Measurements from ENCODE around the gene DYSF. TPM values are rescaled to one million over a fixed set of nuclear protein-coding genes. Genes with fewer than 3 reads are reported as not detected.

DYSF gene
- total RNA-seq, 1 experiment from 2014 or later, result 3.7 TPM

DNA sequence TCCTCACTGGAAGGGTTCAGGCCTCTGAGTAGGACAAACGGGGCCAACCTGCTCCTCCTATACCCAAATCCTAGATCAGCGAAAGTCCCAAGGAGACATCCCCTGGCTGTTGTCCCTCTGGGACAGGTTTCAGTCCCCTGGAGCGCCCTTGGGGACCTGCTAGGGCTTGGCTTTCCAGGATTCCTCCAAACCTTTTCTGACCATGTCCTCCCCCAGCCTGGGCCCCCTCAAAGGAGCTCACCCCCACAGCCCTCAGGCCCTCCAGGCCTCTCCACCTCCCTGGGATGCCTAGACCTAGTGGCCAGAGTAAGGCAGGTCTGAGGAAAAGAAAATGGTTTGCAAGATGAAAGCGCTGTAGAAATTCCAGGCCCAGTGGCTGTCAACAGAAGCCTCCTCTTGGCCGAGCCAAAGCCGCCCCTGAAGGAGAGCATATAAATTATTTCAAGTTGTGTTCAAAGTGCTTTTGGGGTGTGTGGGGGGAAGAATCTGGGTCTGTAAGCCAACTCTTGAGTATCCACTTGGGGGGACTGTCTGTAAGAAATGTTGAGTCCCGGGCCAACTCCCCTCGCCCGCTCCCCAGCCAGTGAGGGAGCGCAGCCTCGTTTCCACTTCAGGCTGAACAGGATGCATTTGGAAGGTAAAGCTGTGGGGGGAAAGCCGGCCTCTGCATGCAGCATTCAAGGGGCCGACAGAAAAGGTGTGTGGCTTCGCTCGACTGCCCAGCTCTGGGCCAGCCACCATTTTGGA is 158.6 kb downstream of the DYSF start:
- DNase-seq (ENCODE audit: low read depth), result no peak

DNA sequence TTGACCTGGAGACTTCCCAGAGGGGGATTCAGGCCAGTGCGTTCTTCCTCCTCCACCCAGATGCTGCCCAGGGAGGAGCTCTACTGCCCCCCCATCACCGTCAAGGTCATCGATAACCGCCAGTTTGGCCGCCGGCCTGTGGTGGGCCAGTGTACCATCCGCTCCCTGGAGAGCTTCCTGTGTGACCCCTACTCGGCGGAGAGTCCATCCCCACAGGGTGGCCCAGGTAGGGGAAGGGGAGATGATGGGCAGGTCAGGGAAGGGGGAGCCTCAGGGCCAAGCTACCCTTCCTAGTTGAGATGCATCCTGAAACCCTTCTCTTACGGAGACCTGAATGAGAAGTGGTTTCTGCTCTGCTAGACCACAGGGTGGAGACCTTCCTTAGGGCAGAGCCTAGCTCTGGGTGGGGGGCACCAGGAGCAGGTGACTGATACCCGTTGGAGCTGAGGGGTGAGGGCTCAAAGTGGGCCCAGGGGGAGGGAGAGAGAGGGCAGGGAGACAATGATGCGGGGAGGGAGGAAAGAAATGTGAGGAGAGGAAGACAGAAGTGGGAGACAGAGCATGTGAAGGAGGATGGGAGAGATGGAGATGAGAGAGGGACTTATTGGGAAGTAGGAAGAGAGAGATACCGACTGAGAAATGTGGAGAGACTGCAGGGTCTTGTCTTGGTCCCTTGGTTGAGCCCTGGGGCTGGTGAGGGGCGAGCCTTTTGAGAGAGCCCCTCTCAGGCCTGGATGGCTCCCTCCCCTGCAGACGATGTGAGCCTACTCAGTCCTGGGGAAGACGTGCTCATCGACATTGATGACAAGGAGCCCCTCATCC is 159.4 kb downstream of the DYSF start:
- no peak for DNase-seq (ENCODE audit: low read depth)

DNA sequence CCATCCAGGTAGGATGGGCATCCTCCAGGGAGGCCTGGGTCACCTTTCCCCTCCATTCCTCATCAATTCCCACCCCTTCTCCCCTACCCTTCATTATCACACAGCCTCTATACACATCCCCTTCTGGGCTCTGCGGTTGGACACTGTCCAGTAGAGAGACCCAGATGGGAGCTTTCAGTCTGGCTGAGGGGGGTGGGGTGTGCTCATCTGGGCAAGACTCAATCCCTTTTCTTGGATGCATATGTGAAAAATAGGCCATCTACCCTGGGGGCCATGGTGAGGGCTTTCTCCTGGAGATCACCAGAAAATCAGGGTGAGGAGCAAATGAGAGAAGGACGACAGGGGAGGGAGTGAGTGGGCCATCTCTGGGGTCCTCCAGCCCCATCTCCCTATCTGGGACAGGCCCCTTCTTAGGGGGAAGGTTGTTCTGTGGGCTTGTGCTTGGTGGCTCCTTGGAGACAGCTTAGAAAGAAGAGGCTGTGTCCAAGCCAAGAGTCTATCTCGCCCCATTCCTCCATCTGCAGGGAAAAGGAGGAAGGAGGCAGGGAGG is 160.1 kb downstream of the DYSF start:
- DNase-seq (ENCODE audit: low read depth), result no peak

DNA sequence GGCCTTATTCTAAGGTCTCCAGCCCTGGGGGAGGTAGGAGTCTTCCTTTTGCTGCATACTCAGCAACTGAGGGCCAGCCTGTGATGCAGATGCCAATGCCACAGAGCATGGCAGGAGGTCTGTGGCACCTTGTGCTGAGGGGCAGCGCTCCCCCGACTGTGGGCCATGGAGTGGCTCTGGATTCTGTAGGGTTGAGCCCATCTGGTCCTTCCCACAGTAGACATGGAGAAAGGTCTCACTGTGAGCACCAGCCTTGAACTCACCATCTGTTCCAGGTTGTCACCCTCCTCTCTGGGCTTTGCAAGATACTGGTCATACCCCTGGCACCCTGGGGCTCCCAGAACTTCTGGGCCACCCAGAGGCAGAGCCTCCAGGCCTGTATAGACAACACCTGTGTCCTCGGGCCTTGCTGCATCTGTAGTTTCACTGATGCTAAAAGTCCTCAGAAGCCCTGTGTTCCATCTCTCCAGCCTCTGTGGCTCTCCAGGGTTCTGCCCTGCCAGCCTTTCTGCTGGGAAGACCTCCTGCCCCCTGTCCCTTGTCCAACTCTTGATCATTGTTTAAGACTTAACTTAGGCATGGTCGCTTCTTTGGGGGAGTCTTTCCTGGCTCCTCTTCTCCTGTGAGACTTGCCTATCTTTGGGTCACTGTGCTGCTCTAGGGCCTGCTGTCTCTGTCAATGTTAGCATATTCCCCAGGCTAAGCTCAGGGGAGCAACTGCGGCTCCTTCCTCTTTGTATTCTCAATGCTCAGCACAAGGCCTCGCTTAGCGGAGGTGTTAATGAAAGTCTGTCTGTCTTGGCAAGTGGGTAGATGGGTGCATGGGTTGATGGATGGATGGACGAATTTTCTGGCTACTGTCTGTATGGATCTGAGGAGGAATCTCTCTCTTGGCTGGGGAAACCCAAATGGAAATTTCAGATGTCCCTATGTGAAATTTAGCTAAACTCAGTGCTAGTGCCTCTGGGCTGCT is 160.9 kb downstream of the DYSF start:
- DNase-seq (ENCODE audit: low read depth), result no peak

DNA sequence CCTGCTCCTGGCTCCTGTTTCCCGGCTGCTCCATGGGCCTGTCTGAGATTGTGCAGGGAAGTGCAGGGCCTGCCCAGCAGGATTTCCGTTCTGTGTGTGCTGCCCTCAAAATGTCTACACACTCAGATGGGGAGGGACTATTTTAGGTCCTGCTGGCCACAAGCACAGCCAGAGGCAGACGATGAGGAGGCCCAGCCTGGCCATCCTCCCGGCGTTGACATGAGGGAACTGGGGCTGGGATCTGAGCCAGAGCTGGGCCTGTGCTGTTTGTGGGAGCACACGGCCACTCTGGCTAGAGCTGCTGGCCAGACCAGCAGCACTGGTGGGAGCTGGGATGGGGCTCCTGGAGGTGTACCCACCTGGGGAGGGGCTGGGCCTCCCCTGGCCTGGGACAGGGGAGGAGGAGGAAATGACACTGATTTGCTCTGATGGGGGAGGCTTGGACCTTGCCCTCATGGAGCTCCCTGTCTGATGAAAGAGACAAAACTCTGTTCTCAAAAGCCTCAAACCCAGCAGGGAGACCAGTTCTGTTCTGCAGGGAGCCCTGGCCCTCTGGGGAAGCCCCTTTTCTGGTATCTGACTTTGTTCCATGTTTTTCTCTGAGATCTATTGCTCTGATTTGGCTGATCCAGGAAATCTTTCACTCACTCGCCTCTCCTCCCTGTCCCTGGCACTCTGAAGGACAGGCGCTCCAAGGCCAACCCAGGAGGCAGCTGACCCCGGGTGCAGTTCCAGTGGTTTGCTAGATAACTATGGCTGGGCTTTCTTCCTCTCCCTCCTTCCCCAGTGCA is 161.8 kb downstream of the DYSF start:
- DNase-seq (ENCODE audit: low read depth), result no peak

DNA sequence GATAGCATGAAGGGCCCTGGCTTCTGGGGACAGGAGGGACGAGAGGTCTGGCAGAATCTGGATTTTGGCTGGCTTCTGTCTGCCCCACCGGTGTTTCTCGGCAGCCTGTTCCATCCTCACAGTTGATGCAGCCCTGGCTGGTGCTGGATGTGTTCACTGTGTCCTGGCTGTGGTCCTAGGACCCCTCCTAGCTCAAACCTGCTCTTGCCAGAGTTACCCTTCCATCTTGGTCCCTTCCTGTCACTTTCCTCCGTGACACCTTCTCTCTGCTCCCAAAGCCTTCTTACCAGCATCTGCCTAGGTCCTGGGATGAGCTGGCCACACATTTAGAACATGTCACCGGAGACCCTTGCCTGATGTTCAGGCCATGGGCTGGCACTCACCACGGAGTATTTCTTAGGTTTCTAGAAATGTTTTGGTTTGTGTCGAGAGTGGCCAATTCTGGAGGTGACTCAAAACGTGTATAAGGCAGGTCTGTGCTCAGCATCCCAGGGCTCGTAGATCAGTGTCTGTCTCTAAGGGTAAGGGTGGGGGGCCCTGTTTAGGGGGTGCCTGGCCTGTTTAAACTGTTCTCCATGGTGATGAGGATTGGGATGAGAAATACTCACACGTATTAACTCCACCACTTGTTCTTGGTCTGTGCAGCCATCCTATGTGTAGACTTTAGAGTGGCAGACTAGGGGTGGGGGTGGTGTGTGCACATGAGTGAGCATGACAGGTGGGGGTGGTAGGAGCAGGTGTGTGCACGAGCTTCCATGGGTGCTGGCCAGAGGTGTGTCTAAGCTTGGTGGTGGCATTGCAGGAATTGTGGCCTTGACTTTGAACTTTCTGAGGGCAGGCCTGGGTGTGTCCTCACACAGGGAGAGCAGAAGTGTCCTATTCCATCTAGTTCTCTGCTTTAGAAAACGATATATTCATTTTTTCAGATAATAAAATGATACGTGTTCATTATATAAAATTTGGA is 162.7 kb downstream of the DYSF start:
- DNase-seq (ENCODE audit: low read depth), result no peak

DNA sequence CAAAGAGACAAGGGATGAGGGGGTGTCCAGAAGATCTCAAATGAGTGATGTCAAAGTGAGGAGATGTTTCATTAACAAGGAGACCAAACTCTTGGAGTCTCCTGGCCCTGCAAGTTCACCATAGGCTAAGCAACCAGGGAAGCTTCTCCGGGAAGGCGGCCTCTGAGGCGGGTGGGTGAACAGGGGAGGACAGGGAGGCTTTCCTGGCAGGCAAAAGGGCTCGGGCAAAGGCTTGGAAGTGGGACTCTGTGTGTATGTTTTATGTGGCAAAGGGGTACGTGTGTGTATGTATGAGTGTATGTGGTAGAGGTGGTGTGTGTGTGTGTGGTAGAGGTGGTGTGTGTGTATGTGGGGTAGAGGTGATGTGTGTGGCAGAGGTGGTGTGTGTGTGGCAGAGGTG is 163.9 kb downstream of the DYSF start:
- no peak for DNase-seq (ENCODE audit: low read depth)

DNA sequence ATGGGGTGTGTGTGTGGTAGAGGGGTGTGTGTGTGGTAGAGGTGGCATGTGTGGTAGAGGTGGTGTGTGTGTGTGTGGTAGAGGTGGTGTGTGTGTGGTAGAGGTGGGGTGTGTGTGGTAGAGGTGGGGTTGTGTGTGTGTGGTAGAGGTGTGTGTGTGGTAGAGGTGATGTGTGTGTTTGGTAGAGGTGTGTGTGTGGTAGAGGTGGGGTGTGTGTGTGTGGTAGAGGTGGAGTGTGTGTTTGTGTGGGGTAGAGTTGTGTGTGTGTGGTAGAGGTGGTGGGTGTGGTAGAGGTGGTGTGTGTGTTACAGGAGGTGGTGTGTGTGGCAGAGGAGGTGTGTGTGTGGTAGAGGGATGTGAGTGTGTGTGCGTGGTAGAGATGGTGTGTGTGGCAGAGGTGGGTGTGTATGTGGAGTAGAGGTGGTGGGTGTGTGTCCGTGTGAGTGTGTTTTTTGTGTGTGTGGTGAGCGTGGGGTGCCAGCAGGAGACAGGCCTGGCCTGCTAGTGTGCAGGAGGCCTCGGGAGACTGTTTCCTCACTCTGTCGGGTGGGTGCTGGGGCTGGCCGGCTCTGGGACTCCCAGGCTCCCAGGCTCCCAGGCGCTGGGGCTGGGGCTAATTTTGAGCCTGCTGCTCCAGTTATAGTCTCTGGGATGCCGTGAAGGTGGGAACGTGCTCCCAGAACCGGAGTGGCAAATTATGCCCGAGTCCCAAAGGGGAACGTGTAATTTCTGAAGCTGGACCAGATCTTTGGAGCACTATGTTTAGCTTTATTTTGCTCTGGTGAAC is 165.2 kb downstream of the DYSF start:
- no peak for DNase-seq (ENCODE audit: low read depth)

DNA sequence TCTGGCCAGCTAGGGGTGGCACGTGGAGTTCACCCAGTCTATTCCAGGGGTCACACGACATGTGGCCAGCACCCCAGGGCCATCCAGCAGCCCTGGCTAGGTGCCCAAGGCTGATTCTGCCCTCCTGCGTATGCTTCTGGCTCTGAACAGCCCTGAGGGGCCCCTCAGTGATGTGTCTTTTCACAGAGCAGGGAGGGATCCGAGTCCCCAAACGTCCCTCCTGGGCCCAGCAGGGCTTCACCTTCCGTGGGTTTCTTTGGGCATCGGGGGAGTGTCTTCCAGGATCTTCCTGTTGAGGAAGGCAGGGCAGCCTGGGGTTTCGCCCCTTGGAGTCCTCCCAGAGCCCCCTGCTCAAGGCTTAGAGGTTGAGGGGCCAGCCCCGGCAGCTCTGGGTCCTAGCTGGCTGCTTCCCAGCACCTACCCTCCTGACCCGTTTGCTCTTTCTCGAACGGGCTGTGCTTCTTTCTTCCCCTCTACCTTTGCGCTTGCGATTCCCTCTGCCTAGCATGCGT is 165.9 kb downstream of the DYSF start:
- DNase-seq (ENCODE audit: low read depth), result no peak

DNA sequence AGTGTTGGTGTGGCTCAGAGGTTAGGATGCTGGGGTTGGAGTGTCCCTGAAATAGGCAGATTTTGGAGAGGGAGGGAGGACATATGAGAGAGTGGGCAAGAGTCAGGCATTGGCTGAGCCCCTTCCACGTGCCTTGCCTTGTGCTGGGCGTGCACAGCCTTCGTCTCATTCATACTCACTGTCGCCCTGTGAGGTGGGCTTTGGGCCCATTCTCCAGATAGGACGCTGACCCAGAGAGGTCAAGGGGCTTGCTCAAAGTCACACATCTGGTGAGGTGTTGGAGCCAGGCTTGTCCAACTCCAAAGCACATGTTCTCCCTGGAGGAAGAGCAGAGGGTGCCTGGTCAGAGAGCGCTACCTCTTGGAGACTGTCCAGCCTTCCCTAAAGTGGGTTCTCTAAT is 166.8 kb downstream of the DYSF start:
- DNase-seq (ENCODE audit: low read depth), result no peak

DNA sequence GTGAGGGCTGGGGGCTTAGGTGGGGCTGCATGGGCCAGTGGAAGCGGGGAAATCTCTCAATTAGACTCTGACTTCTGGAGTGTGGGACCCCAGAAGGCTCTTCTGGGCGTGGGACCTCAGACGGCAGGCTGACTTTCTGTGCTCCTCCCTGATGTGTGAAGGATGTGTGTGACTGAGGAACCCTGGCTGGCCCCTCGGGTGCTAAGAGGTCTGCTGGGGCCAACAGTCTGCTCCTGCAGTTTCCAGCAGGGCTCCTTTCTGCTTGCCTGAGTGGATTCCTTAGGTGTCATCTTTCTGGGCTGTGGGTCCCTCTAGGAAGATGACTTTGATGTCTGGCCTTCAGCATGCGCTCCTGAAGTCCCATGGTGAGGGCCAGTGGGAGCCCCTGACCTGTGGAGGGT is 167.5 kb downstream of the DYSF start:
- no peak for DNase-seq (ENCODE audit: low read depth)

DNA sequence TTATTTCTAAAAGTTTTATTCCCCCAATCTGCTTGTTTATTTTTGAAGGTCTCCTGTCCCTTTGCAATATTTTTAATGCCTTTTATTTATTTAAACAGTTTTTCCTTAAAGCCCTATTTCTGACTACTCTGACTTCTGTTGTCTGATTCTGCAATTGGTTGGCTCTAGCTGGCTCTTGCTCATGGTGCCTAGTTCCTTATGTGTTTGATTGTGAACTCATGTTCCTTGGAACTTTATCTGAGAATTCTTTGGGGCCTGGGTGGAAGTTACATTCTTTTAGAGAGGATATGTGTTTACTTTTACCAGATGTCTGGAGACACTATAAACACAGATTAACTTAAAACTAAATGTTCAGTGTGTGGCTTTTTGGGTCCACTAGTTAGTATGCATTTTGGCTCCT is 175.9 kb downstream of the DYSF start:
- no peak for DNase-seq (ENCODE audit: low read depth)

DNA sequence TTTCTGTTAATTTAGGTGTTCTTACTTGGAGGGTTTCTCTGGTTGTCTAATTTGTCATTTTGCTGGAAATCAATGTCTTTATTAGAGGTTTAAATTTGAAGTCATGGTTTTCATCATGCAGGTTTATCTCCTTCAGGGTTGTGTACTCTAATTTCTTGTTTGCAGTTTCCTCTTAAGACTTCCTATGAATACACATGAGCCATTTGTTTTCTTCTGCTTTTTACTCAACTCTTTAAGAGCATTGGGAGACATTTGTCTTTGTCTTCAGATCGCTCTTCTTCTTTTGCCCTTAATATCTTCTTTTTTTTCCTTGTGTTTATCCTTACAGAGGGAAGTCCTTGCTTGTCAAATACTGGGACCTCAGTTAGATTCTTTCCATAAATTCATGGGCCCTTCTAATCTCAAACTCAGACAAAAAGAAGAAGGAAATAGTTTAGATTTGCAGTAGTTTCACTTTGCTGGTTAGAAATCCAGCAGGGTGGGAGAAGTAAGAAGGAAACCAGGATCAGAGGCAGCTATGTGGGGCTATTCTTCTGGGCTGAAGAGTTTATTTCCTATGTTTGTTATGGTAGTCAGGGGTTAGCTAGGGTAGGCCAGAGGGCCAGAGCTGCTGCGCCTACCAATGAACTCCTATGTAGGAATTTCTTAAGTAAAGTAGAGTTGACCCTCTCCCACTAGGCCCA is 176.6 kb downstream of the DYSF start:
- no peak for DNase-seq (ENCODE audit: low read depth)

DNA sequence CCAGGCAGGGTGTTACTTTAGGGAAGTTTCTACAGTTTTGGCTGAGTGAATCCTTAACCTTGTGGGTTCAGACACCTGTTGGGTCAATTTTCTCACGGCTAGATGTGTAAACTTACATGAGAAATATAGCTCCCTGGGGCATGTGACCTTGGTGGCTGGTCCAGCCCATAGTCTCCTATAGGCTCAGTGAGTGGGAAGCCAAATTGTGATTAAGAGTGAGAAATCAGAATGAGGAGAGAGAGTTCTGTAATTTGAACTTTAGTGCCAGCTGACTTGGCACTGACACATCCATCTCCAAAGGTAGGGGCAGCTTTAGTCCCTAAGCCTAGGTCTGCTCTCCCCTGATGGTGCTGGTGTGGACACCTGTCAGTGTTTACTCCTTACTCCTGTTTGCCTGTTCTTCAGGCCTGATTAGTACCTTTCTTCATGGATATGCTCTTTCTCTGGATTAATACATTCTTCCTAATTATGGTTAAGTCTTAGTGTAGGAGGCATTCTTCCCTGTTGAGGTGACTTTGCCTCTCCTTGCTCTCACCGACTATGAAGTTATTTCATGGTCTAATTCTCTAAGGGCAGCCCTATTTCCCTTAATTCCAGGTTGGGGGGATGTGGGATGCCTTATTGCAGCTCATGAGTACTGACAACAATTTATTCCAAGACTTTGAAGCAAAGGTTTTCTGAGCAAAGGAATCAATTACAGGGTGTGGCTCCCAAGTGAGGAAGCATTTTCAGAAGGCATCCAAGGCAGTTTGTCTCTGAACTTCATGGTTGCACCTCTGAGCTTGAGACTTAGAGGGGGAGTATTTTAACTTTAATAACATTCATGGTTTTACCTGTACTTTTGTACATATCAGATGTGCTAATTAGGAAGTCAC is 177.3 kb downstream of the DYSF start:
- DNase-seq (ENCODE audit: low read depth), result no peak

DNA sequence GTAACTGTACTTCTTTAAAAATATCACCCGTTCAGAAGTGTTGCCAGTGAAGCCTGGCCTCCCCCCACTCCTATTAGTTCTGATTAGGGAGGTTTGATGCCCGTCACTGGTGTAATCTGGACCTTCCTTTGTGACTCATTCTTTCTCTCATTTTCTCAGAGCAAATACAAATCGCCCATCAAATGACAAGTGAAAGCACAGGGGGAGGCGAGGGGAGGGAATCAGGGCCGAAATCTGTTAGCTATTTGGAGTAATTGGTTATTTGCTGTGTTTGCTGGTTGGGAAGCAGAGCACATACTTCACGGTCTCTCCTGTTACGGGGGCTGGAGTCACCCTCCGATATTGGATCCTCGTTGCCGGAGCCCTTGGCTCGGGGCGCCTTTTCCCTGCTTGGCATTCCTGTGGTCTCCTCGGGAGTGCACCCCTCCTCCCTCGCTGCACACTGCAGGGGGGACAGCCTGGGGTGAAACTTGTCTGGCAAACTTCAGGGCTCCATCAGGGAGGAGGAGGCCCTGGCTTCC is 178.1 kb downstream of the DYSF start:
- no peak for DNase-seq (ENCODE audit: low read depth)

DNA sequence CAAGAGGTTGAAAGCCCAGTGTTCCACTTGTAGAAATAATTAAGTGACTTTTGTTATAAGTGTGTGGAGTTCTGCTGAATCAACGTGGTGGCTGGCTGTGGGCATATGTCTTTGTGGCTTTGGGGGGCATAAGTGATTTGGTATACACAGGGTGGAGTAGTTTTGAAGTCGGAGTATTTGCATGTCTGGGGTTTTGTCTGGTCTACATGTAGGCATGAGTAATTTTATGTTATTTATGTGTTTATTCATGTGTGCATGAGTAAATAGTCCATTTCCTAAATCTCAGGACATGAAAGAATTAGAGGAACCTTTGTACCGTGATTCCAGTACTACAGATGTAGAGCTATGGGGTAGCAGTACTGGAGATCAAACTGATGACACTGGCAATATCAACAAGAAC is 179.7 kb downstream of the DYSF start:
- no peak for DNase-seq (ENCODE audit: low read depth)
